Renal cortical epithelial cell (primary cell): ENCODE results near the gene CYP27B1. TPM values are rescaled to one million over a fixed set of nuclear protein-coding genes. Genes with fewer than 3 reads are reported as not detected.

Experiments
- DNase-seq: peaks from one replicate; pipeline ENCODE4 v3.0.0-alpha.2; 2011; ENCODE audit warnings: low read depth
- total RNA-seq: library from RNA; depleted of rRNA; stranded (reverse); fragments of >200 nt; gene quantifications from 2 replicates; pipeline ENCODE4 v1.2.3, GENCODE V29; 2014

Gene CYP27B1
- total RNA-seq, 1 donor from 2014 or later, result 0.50 TPM

DNA sequence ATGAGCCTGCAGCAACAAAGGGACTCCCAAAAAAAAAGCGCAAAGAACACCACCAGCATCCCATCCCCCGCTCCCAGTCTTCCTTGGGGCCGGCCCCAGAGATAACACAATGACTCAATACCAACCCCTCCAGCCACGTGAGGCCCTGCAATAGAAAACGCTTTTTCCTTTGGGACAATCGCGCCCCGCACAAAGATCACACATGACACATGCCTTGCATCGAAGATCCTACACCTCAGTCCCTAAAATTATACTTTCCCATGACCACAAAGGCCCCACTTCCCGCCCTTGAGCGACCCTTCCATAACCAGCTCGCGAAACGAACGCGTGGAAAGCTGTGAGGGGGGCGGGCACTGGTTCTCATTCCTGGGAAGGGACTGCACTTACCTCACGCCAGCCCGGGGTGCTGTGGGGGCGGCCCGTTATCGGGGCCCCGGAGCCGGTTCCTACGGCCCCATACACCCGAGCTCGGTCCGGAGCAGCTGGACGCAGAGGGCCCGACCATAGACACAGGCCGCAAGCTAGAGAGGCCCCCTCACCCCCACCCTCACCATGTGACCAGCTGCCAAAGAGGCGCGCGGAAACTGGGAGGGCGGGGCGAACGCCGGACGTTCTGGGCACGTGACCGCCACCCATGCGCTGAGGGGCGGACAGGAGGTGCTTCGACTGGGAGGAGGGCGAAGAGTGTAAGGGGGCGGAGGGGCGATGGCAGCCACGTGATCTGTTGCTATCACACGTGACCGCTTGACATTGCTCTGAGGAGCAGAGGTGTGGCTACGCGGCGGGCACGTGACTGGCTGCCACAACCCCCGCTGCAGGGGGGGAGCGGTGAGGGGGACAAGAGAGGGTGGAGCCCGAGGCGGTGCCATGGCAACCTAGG lies 14.8 kb downstream of the CYP27B1 start, which contains the start of gene CDK4:
Gene CDK4, minus strand, starts transcription at position 523 of the 880 bp plus-strand sequence. CDS start 593 bp downstream, outside the sequence.
- DNase-seq, result peak; percentile 98

DNA sequence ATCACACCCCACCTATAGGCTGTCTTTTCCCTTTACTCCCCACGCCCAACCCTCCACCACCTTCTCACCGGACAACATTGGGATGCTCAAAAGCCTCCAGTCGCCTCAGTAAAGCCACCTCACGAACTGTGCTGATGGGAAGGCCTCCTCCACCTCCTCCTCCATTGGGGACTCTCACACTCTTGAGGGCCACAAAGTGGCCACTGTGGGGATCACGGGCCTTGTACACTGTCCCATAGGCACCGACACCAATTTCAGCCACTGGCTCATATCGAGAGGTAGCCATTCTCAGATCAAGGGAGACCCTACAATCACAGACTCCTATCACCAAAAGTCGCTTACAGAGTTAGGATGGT lies 15.5 kb downstream of the CYP27B1 start:
- no peak for DNase-seq

DNA sequence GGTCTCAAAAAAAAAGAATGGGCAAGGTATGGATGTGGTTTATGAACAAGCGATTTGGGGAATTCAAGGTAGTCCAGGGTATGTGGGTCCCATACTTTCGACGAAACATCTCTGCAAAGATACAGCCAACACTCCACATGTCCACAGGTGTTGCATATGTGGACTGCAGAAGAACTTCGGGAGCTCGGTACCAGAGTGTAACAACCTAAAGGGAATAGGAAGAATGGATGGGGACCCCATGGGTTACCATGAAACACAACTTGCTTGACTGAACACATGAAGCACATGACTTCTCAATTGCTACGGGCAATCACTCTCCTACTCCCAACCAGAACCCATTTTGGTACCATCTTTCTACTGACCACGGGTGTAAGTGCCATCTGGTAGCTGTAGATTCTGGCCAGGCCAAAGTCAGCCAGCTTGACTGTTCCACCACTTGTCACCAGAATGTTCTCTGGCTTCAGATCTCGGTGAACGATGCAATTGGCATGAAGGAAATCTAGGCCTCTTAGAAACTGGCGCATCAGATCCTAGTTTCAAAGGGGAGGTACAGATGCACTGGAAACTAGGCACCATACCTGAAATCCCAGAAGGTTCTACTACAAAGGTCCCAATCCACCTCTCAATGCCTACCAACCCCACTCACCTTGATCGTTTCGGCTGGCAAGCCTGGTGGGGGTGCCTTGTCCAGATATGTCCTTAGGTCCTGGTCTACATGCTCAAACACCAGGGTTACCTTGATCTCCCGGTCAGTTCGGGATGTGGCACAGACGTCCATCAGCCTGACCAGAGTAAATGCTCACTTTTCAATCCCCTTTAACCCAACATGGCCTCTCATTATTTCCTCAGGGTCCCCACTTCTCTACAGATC lies 16.1 kb downstream of the CYP27B1 start:
- DNase-seq, result no peak

DNA sequence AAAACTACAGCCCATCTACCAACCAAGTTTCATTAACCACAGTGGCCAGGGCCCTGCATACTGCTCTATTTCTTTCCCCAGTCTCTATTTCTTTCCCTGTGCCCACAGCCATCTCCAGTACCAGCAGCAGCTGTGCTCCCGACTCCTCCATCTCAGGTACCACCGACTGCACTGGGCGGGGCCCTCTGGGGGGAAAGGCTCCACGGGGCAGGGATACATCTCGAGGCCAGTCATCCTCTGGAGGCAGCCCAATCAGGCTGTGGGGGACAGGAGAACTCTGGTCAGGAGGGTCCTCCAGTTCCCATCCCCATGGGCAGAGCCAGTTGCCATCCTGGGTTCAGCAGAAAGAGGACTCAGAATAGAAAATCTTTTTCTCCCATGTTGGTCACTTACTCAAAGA lies 17.8 kb downstream of the CYP27B1 start:
- DNase-seq, result no peak

DNA sequence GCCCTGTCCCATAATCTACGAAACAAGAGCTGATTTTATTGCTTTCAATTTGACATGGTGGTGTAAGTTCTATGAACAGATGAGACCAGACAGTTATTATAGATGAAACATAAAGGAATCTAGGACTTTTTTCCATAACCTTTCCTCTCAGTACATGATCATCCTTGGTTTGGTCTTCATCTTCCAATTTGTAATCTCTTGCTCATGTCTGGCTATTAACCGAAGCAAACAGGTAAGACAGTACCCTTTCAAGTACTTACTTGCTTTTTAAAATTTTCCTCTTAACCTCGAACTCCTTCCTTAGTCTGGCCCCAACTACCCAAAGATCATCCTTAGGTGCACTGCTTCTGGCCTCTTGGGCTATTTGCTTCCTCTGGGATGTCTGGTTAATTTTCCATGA lies 20.9 kb downstream of the CYP27B1 start:
- no peak for DNase-seq

DNA sequence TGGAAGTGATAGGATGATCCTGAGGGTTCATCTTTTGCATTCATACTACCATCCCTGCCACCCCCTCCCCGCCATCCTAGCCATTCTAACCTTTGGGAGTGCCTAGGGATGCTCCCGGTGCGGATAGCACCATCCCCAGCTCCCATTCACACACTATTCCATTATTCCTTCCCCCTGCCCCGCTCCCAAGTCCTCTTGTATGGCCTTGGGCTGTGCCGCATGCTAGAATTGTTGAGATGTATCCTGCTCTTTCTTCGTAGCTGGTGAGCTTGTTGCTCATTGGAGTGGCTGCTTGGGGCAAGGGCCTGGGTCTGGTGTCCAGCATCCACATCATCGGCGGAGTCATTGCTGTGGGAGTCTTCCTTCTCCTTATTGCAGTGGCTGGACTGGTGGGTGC lies 21.4 kb downstream of the CYP27B1 start:
- DNase-seq, result no peak

DNA sequence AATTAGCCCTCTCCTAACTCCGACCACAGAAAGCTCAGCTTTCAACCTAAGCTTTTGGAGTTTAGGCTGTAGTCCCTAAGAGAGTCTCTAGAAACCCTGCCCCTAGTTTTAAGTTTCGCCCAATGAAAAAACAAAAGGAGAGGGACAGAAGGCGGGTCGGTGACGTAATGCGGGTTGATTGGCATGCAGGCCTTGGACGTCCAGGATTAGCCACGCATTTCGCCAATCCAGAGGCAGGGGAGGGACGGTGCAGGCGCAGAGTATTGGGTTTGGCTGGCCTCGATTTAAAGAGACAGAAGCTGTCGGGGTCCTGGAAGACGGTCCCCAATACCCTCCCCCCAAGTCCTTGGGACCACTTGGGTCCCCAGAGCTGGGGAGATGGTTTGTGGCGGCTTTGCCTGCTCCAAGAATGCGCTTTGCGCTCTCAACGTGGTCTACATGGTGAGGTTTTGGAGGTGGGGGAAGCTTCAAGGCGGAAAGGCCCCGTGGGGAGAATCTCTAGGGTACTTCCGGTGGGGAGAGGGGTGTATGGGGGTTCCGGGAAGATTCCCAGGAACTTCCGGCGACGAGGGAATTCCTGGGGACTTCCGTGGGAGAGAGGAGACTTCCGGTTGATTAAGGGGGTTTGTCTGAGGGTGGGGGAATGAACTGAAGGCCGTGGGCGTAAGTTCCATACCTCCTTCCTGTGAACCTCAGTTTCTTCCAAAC lies 21.9 kb downstream of the CYP27B1 start, which contains the start of gene TSPAN31:
Gene TSPAN31, plus strand, starts transcription at position 263 of the 708 bp plus-strand sequence. Its CDS starts 116 bp downstream, at position 379.
- DNase-seq, result peak; percentile 97

DNA sequence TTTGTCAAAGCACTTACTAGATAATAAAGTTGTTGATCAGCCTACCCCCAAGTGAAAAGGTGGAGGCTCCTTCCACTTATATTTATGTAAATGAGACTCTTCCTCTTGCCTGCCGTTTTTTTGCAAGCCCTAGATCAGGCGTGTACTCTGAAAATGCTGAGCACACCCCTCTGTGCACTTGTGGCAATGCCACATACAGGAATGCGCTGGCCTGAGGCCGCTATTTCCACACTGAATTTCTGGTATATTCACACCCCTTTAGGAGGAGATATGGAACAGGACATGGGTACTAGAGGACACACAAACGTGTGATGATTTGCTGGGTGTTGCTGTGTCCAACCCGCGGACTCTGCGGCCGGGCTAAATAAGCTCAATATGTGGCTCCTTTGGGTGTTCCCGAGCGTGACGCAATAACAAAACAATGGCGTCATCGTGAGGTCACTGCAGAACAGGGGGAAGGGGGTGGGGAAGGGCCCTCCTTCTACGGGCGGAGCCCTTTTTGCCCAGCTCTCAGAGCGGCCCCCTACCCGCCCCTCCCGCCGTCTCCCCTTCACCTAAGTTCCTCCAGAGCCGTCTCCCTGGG lies 22.6 kb downstream of the CYP27B1 start:
- no peak for DNase-seq

DNA sequence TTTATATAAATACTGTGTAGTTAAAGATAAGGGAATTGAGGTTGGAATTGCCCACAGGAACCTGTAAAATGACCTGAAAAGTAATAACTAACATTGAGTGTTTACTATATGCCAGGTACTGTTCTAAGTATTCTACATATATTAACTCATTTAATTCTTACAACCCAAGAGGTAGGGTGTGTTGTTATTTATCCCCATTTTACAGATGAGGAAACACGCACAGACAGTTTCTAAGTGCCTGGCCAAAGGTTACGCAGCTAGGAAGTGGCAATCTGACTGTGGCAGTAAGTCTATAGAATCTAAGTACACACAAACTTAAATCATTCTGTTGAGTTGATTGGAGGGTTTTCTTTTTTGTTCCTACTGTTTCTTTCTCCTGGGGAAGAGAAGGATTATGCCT lies 23.1 kb downstream of the CYP27B1 start:
- DNase-seq, result no peak

DNA sequence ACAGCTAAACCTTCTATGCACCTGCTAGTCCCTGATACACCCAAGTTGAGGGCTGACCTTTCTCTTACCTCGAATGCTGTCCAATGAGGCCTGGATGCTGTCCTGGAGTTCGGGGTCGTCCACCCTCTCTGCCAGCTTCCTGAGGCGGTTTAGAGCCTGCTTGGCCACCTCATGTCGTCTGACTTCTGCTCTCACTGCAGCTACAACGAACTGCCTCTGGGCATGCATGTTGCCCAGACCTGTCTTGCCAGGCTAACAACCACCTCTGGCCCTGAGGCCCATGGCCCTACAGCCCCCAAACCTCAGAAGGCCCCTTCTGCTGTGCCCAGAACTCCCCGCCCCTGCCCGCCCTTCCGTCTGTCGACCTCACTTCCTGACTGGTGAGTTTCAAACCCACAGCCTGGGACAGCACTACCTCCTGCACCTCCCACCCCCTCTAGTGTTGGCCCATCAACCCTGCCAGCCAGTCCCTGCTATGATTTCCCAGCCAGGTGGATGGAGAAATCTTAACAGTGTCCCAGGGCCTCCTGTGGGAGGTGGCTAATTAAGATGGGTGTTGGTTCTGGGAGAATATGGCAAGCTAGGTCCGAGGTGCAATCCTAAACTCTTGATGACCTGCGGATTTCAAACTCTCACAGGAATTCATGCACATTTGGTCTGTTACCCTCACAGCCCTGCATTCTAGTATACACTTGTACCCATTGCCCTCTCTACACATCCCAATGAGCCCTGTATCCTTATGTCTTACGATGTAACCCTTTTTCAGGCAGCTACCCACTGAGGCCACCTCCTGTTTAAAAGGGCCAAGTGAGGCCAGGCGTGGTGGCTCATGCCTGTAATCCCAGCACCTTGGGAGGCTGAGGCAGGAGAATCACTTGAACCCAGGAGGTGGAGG lies 24.8 kb downstream of the CYP27B1 start:
- DNase-seq, result no peak

DNA sequence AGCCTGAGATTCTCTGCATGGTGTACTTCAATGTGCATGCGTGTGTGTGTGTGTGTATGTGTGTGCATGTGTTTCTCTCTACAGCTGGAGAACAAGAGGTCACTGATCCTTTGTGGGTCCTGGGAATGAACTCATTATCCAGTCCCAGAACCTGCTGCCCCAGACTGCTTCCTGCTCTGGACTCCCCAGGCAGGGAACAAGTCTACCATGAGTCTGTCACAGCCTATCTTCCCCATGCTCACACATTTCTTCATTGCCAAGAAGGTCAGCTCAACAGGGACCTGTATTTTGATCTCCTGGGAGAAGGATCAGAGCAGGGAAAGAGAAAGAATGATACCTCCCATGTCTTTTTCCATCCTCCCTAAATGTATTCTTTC lies 25.5 kb downstream of the CYP27B1 start:
- DNase-seq, result no peak

DNA sequence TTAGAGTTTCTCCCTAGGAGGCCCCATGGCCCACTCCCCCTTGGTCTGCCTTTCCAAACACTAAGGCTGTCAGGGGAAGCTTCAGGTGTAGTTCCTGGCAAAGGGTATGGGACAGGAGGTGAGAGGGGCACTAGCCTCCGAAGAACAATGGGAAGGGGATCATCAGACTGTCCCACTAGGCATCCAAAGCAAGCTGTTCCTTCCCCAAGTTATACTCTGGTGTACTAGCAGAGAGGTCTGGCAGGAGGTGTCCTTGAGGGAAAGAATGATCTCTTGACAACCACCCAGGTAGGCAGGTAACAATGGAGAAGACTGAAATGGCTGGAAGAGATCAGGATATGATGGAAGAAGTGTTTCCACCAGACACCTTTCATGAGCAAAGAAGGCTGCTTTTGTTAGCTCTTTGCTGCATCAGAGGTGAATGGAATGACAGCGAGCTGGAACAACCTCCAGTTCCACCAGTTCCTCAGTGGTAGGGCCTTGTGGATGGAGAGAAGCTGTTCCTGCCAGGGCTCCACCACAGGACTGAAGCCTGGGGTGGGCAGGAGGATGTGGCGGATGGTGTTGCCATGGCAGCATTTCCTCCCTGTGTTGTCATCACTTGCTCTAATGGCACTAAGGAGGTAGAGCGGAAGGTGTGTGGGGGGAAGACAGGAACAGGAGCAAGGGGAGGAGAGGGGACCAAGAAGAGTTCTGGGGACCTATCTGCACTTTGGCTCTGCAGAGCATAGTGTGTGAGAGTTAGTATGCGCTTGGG lies 26.0 kb downstream of the CYP27B1 start:
- DNase-seq, result no peak

DNA sequence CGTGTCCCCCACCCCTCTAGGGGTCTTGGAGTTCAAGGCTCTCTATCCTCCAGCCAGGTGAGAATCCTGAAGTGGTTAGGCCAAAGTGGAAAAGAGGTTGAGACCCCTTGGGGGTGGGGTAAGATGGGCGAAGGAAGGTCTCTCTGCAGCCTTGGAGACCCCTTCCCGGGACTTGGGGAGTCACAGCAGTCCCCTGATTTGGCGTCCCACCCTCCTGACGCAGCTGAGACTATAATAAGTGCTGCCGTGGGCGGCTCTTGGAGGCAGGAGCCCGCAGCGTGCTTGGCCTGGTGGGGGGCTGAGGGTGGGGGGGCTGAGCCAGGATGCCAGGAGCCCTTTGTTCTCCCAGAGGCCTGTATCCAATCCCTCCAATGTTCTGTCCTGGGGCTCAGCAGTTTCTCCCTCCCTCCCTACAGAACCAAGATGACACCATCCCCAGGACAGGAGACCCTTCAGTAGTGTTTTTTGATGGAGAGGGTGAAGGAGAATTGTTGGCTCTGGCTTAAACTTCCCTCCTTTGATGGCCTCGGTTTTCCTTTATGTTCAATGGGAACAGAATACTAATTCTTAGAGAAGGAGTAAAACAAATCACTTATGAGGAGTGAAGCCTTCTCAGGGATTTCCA lies 26.9 kb downstream of the CYP27B1 start:
- DNase-seq, result no peak

DNA sequence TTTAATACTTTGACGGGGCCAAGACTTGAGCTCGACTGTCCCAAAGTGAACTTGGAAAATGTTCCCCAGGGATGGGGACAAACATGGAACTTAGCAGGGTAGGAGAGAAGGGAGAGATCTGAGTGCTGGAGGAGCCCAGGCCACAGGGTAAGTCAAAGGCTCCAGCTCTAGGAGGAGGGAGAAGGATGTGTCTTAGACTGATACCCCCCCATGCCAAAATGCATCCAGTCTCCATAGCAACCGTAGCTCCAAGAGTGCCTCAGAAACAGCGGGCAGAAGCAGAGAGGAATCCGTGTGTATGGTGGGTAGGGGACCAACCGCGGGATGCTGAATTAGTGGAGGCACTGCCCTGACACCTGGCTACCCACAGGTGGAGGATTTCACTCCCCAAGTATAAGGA lies 27.5 kb downstream of the CYP27B1 start:
- no peak for DNase-seq

DNA sequence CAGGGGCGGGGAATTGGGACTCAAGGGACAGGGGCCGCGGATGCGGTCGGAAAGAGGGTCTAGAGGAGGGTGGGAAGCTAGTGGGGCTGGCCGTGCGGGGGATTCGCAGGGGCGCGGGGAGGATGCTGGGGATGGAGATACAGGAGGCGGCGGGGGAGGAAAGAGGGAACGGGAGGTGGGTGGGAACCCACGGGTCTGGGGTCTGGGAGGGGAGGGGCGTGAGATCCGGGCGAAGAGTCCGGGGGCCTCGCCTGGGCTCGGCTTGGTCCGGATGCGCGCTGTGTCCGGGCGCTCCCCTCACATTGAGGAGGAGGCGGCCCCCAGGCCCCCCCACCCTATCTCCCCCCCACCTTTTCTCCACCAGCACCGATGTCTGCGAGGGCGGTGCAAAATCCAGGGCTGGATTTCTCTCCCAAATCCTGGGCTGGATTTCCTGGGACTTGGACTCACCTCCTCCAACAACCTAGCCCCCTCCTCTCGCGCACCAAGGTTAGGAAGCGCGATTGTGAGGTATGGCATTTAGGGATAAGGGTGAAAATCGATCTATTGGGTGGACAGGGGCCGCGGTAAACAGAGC lies 28.1 kb downstream of the CYP27B1 start, which contains the start of gene AGAP2:
Gene AGAP2, minus strand, starts transcription at position 82 of the 577 bp plus-strand sequence. CDS start 496 bp downstream, outside the sequence.
- DNase-seq, result no peak

DNA sequence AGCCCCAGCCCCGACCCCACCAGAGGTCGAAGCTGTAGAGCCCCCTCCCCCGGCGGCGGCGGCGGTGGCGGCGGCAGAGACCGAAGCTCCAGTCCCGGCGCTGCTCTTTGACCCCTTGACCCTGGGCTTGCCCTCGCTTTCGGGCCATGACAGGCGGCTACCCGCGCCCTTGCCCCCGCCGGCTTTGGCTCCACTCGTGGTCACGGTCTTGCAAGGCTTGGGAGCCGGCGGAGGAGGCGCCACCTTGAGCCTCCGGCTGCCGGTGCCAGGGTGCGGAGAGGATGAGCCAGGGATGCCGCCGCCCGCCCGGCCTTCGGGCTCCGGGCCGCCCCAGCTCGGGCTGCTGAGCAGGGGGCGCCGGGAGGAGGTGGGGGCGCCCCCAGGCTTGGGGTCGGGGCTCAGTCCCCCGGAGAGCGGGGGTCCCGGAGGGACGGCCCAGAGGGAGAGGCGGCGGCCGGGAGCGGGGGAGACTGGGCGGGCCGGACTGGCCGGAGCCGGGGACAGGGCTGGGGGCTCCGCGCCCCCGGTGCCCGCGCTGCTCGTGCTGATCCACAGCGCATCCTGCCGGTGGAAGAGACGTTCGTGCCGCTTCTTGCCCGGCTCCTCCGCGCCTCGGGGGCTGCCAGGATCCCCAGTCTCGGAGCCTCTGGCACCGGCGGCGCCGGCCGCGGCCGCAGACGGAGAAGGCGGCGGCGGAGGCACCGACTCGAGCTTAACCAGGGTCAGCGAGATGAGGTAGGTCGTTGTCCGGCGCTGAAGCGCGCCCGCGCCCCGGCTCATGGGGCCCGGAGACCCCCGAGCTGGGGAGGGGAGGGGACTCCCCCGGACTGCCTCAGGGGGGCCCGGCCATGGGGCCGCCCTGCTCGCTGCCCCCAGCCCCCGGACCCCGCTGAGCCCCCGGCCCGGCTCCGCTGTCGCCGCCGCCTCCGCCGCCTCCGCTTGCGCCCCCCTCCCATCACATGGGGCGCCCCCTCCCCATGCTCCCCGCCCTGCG lies 29.1 kb downstream of the CYP27B1 start:
- DNase-seq, result no peak

DNA sequence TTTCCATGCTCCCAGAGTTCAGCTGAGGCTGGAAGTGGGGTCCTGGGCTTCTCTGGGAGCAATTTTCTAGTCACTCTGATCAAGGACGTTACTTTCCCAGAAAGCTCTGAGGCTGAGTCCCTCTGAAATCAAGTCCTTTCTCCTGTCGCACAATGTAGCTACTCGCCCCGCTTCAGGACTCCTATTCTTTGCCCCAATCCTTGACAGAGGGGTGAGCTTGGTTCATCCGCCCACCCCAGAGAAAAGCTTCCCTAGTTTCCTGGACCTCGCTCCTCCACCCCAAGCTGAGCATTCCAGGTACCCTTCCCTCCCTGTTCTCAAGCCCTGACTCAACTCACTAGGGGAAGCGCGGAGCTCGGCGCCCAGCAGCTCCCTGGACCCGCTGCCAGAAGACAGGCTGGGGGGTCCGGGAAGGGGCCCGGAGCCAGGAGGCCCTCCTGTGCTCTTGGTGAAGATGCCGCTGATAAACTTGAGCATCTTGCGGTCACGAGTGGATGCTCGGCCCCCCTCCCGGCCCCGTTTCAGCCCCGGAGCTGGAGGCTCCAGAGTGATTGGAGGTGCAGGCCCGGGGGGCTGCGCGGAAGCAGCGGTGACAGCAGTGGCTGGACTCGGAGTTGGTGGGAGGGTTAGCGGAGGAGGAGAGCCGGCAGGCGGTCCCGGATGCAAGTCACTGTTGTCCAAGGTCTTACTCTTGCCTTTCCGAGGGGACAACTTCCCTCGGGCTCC lies 30.0 kb downstream of the CYP27B1 start:
- DNase-seq, result no peak
